OCI-LY7 (cell line): Measurements from ENCODE around the gene SYNGR3.

ENCODE experiments used
- EZH2phosphoT487 ChIP-seq: fragments of 200-600 bp; sonication (generic); IDR thresholded peaks from 2 replicates; pipeline ENCODE4 v1.6.1; 2018; ENCODE audit warnings: low read depth, borderline replicate concordance, mild to moderate bottlenecking, mixed run types, antibody characterized with exemption, low read length, moderate library complexity, mixed read lengths
- TF ChIP-seq, protein P1 (sequence below): fragments of 200-600 bp; sonication (generic); conservative IDR thresholded peaks from 2 replicates; pipeline ENCODE4 v1.5.1; 2014; ENCODE audit warnings: mild to moderate bottlenecking, antibody characterized with exemption, low read length, moderate library complexity, mixed read lengths

DNA sequence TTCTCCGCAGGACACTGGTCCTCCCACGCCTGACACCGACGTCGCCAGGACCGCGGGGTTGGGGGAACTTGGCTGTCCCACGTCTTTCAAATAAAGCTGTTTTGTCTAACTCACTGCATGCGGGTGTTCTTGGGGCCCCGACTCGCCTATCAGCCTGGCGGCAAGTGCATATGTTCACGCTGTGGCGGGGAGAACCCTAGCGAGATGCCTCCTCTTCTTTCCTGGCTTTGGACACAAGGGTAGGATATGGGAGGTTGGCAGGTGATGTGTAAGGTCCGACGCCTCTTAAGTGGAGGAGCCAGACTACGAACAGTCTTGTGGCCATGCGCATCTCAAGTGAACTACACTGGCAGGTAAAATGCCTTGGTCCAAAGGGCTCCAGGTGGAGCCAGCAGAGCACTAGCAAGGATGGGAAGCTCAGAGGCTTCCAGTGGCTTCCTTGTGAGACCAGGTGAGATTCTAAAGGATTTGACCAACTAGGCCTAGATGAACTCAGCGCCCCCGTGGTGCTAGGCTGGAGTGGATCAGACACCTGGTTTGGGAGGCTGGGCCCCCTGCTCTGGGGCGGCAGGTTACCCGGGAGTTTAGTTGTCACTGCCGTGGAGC lies 24.3 kb upstream of the SYNGR3 start:
- TF ChIP-seq, protein P1, sequence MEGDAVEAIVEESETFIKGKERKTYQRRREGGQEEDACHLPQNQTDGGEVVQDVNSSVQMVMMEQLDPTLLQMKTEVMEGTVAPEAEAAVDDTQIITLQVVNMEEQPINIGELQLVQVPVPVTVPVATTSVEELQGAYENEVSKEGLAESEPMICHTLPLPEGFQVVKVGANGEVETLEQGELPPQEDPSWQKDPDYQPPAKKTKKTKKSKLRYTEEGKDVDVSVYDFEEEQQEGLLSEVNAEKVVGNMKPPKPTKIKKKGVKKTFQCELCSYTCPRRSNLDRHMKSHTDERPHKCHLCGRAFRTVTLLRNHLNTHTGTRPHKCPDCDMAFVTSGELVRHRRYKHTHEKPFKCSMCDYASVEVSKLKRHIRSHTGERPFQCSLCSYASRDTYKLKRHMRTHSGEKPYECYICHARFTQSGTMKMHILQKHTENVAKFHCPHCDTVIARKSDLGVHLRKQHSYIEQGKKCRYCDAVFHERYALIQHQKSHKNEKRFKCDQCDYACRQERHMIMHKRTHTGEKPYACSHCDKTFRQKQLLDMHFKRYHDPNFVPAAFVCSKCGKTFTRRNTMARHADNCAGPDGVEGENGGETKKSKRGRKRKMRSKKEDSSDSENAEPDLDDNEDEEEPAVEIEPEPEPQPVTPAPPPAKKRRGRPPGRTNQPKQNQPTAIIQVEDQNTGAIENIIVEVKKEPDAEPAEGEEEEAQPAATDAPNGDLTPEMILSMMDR: no peak
- no peak for TF ChIP-seq EZH2phosphoT487
